H1 (cell line): ENCODE measurements around the gene NFKB1. TPM values are rescaled to one million over a fixed set of nuclear protein-coding genes. Genes with fewer than 3 reads are reported as not detected.

ENCODE experiments used
- FOSL1 ChIP-seq: IDR thresholded peaks from 2 replicates; pipeline ENCODE4 v1.6.1; 2011; ENCODE audit warnings: mild to moderate bottlenecking, low read depth, low read length, moderate library complexity; ENCODE audit not compliant: insufficient read depth
- KDM4A ChIP-seq: IDR thresholded peaks from one replicate; pipeline ENCODE4 v1.7.1; 2012; ENCODE audit warnings: low read depth, mild to moderate bottlenecking, moderate library complexity, low read length, inconsistent platforms; ENCODE audit not compliant: severe bottlenecking
- RNF2 ChIP-seq: fragments of 200-900, 300-1000 bp; sonication (generic); IDR thresholded peaks from 2 replicates; pipeline ENCODE4 v1.7.1; 2016; ENCODE audit warnings: borderline replicate concordance, low read depth, mild to moderate bottlenecking, antibody characterized with exemption, low read length; ENCODE audit not compliant: poor library complexity, severe bottlenecking; ENCODE audit errors: missing control alignments
- SAP30 ChIP-seq: fragments of 300-600 bp; sonication (generic); IDR thresholded peaks from 2 replicates; pipeline ENCODE4 v1.7.1; 2012; ENCODE audit warnings: low read length, moderate library complexity, mild to moderate bottlenecking, inconsistent platforms; ENCODE audit not compliant: insufficient read depth, insufficient replicate concordance
- ZNF274 ChIP-seq: IDR thresholded peaks from 2 replicates; pipeline ENCODE4 v1.7.0; 2012; ENCODE audit warnings: low read length, borderline replicate concordance; ENCODE audit errors: extremely low read depth
- polyA plus RNA-seq, 7 experiments: library from polyadenylated mRNA; depleted of rRNA in 3 of 7; stranded (reverse) in 5 of 7; unstranded in 2 of 7; fragments of >200 nt in 5 of 7; fragments of 200-250 nt in 2 of 7; gene quantifications; 1 replicate in 5 of 7; 2 replicates in 1 of 7; 4 replicates in 1 of 7; pipeline versions ENCODE4 v1.2.1 to v1.2.3, GENCODE V29; 2011 to 2013; ENCODE audit warnings: missing spikeins in 2 of 7, mixed read lengths in 2 of 7
- total RNA-seq: library from RNA; stranded (reverse); fragmentation: NEBNext Ultra II Directional; extraction: Animal tissue kit (Norgen Biotek cat#: 25700); gene quantifications from 2 replicates; pipeline ENCODE4 v1.2.1, GENCODE V29; 2021

Gene NFKB1
- total and polyA plus RNA-seq, 2 of the 8 experiments (the other 6 are each of a cell fraction or from before 2014, with no cell fraction given), result 2.9 to 6.8 TPM

DNA sequence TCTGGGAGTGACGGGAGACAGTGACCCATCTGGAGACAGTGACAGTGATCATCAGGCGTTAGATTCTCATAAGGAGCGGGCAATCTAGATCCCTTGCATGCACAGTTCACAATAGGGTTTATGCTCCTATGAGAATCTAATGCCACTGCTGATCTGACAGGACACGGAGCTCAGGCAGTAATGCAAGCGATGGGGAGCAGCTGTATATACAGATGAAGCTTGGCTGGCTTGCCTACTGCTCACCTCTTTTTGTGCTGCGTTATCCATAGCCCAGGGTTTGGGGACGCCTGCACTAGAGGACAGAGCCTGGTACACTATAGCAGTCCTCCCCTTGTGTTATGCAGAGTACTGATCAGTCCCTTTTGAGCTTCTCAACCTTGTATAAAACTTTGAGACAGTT lies 23.5 kb downstream of the NFKB1 start (continued):
- TF ChIP-seq SAP30 (no peak), ZNF274 (no peak), RNF2 (no peak), KDM4A (no peak), FOSL1 (no peak)
